K562 (cell line): Measurements from ENCODE around the gene ST8SIA1. TPM values are rescaled to one million over a fixed set of nuclear protein-coding genes. Genes with fewer than 3 reads are reported as not detected.
A peak's percentile ranks its signal among the peaks of the same experiment; 100 is the strongest.

Source experiments
- ATAC-seq: fragments of 200-7000 bp; cut with Tn5 transposase; 3 replicates; pipeline ENCODE4 v1.9.1; 2020; ENCODE audit warnings: moderate library complexity
- BruUV-seq: library from RNA; stranded (reverse); fragments of 400-500 nt; replicated peaks from 2 replicates; lab custom pipeline; 2021; lab: Mats Ljungman, UMichigan
- CTCF ChIA-PET: fragments of 300-600 bp; formaldehyde crosslinking; extraction: SDS; loops from one replicate; lab custom pipeline; 2021; ENCODE audit warnings: low intra/inter-chr PET ratio; lab: Yijun Ruan, JAX
- POLR2A ChIA-PET: fragments of 300-600, 350-650 bp; sonication (Branson Sonifier 250); formaldehyde crosslinking; extraction: SDS; loops from one replicate; lab custom pipeline; 2021; ENCODE audit warnings: antibody characterized with exemption, inconsistent platforms; lab: Yijun Ruan, JAX
- DNase-seq, 4 experiments: peaks; one replicate each; pipeline versions ENCODE4 v3.0.0 to v3.0.0-alpha.2; 2011 to 2018; ENCODE audit warnings: low spot score in 3 of 4, mixed read lengths in 3 of 4; ENCODE audit errors: extremely low read depth in 1 of 4
- FAIRE-seq: peaks from 2 replicates; lab custom pipeline; 2011; peaks lifted over from hg19 to GRCh38; lab: Jason Lieb, UNC
- H2AFZ ChIP-seq: 2 replicates; pipeline ENCODE4 v1.6.0; 2011; ENCODE audit warnings: low read depth, low read length, control low read depth, inconsistent platforms
- H3K27ac ChIP-seq: fragments of 200-600 bp; 3 replicates; pipeline ENCODE4 v1.8.0; 2011; ENCODE audit warnings: low read depth, mild to moderate bottlenecking, control low read depth, inconsistent platforms, low read length, moderate library complexity, mixed read lengths; ENCODE audit errors: extremely low read depth
- H3K27me3 ChIP-seq, 2 experiments: fragments of 300-600 bp in 1 of 2; 2 replicates in 1 of 2; 3 replicates in 1 of 2; pipeline versions ENCODE4 v1.6.0 to v1.8.0; 2011; ENCODE audit warnings: inconsistent platforms in 2 of 2, low read length in 2 of 2, mild to moderate bottlenecking in 1 of 2, mixed read lengths in 1 of 2, moderate library complexity in 1 of 2; ENCODE audit not compliant: control insufficient read depth in 2 of 2, insufficient read depth in 2 of 2
- H3K36me3 ChIP-seq: fragments of 300-600 bp; 3 replicates; pipeline ENCODE4 v1.8.0; 2011; ENCODE audit warnings: mild to moderate bottlenecking, low read length, inconsistent platforms; ENCODE audit not compliant: control insufficient read depth, insufficient read depth
- H3K4me1 ChIP-seq, 2 experiments: fragments of 200-600 bp in 1 of 2; replicated peaks in 1 of 2; 2 replicates in 1 of 2; 3 replicates in 1 of 2; pipeline versions ENCODE4 v1.5.1 to v1.8.0; 2011; ENCODE audit warnings: inconsistent platforms in 2 of 2, low read length in 2 of 2, mild to moderate bottlenecking in 1 of 2, mixed read lengths in 1 of 2, moderate library complexity in 1 of 2; ENCODE audit not compliant: control insufficient read depth in 2 of 2, insufficient read depth in 2 of 2
- H3K4me2 ChIP-seq: 2 replicates; pipeline ENCODE4 v1.6.1; 2011; ENCODE audit warnings: low read length, control low read depth, inconsistent platforms, mixed read lengths; ENCODE audit not compliant: insufficient read depth
- H3K4me3 ChIP-seq: fragments of 200-600 bp; sonication (generic), shearing (Covaris generic); 2 replicates; pipeline ENCODE4 v1.5.1; 2016; ENCODE audit warnings: control low read depth, inconsistent platforms
- H3K79me2 ChIP-seq: fragments of 200-600 bp; 3 replicates; pipeline ENCODE4 v1.8.0; 2011; ENCODE audit warnings: low read length, inconsistent platforms; ENCODE audit not compliant: control insufficient read depth, insufficient read depth
- H3K9ac ChIP-seq, 2 experiments: 2 replicates each; pipeline versions ENCODE4 v1.6.0 to v1.6.1; 2011; ENCODE audit warnings: low read depth in 2 of 2, low read length in 2 of 2, control low read depth in 1 of 2, inconsistent platforms in 1 of 2, mild to moderate bottlenecking in 1 of 2, mixed read lengths in 1 of 2; ENCODE audit not compliant: insufficient read depth in 1 of 2
- H3K9me1 ChIP-seq: one replicate; pipeline ENCODE4 v1.6.0; 2011; ENCODE audit warnings: inconsistent platforms, mild to moderate bottlenecking, low read length, moderate library complexity; ENCODE audit not compliant: control insufficient read depth, insufficient read depth
- H3K9me3 ChIP-seq: replicated peaks from 2 replicates; pipeline ENCODE4 v1.5.1; 2011; ENCODE audit warnings: low read depth, low read length, inconsistent platforms; ENCODE audit not compliant: control insufficient read depth, insufficient read depth
- H4K20me1 ChIP-seq: replicated peaks from 2 replicates; pipeline ENCODE4 v1.6.1; 2011; ENCODE audit warnings: low read length, inconsistent platforms, mixed read lengths; ENCODE audit not compliant: control insufficient read depth, insufficient read depth
- C11orf30 ChIP-seq: fragments of 450-650 bp; IDR thresholded peaks from 2 replicates; pipeline ENCODE4 v1.6.1; 2016; ENCODE audit warnings: low read depth, mild to moderate bottlenecking
- CREB1 ChIP-seq, 2 experiments: sonication (generic) in 1 of 2; formaldehyde crosslinking in 1 of 2; IDR thresholded peaks; 2 replicates each; pipeline versions ENCODE4 v1.6.1 to v1.8.0; 2012 to 2022; ENCODE audit warnings: inconsistent platforms in 1 of 2, mild to moderate bottlenecking in 1 of 2, missing genetic modification reagents in 1 of 2, moderate library complexity in 1 of 2
- MAFF ChIP-seq: IDR thresholded peaks from 2 replicates; pipeline ENCODE4 v1.6.1; 2012; ENCODE audit warnings: low read length, improper control_type of control experiment
- MAFK ChIP-seq: IDR thresholded peaks from 2 replicates; pipeline ENCODE4 v1.6.1; 2011; ENCODE audit warnings: low read length, improper control_type of control experiment
- MTA1 ChIP-seq: fragments of 450-650 bp; IDR thresholded peaks from 2 replicates; pipeline ENCODE4 v1.6.1; 2017; ENCODE audit warnings: borderline replicate concordance
- MYC ChIP-seq, 2 experiments: fragments of 250-450 bp in 1 of 2; sonication (Bioruptor Pico) in 1 of 2; IDR thresholded peaks; 2 replicates each; pipeline versions ENCODE4 v1.5.1 to v1.6.1; 2012 to 2021; ENCODE audit warnings: low read depth in 2 of 2, borderline replicate concordance in 1 of 2, improper control_type of control experiment in 1 of 2, low read length in 1 of 2, mild to moderate bottlenecking in 1 of 2, moderate library complexity in 1 of 2
- MYNN ChIP-seq, 2 experiments: sonication (generic); formaldehyde crosslinking in 1 of 2; IDR thresholded peaks; 2 replicates each; pipeline versions ENCODE4 v1.5.0 to v1.6.1; 2016 to 2020; ENCODE audit warnings: antibody characterized with exemption in 1 of 2, missing genetic modification reagents in 1 of 2
- RREB1 ChIP-seq: fragments of 250-450 bp; sonication (Bioruptor Pico); IDR thresholded peaks from 2 replicates; pipeline ENCODE4 v1.4.0; 2020
- SMAD4 ChIP-seq: fragments of 250-450 bp; sonication (Bioruptor Pico); conservative IDR thresholded peaks from 2 replicates; pipeline ENCODE4 v1.8.0; 2021; ENCODE audit warnings: inconsistent platforms, mild to moderate bottlenecking, moderate library complexity
- SPI1 ChIP-seq: IDR thresholded peaks from 2 replicates; pipeline ENCODE4 v1.6.1; 2011; ENCODE audit warnings: low read depth, low read length, control low read depth, borderline replicate concordance
- SRSF3 ChIP-seq: fragments of 200-400 bp; formaldehyde crosslinking; IDR thresholded peaks from 2 replicates; pipeline ENCODE4 v1.6.1; 2016; ENCODE audit warnings: mild to moderate bottlenecking, low read length, moderate library complexity; ENCODE audit not compliant: insufficient read depth
- SRSF7 ChIP-seq: fragments of 200-400 bp; formaldehyde crosslinking; optimal IDR thresholded peaks from 2 replicates; pipeline ENCODE3; 2017; ENCODE audit warnings: mild to moderate bottlenecking, low read depth, low read length
- TAF1 ChIP-seq: IDR thresholded peaks from 2 replicates; pipeline ENCODE4 v1.6.1; 2011; ENCODE audit warnings: mild to moderate bottlenecking, low read length, moderate library complexity; ENCODE audit not compliant: insufficient read depth, control insufficient read depth, severe bottlenecking; ENCODE audit errors: extremely low read depth
- TRIM24 ChIP-seq, 2 experiments: fragments of 450-650 bp; IDR thresholded peaks; 2 replicates each; pipeline ENCODE4 v1.6.1; 2016
- VEZF1 ChIP-seq: fragments of 200-800 bp; sonication (Bioruptor generic); IDR thresholded peaks from 2 replicates; pipeline ENCODE4 v1.6.1; 2017; ENCODE audit warnings: missing genetic modification characterization, missing compliant biosample characterization
- ZNF316 ChIP-seq: fragments of 450-650 bp; IDR thresholded peaks from 2 replicates; pipeline ENCODE4 v1.6.1; 2016
- ZSCAN29 ChIP-seq: fragments of 450-650 bp; IDR thresholded peaks from 2 replicates; pipeline ENCODE4 v1.6.1; 2017
- WGBS: fragments of 100-300 bp; shearing (Covaris generic); methylation state at CpG from one replicate; pipeline ENCODE4 v1.1.6; 2016; ENCODE audit warnings: low coverage, mixed read lengths; ENCODE audit not compliant: insufficient coverage; ENCODE audit errors: missing lambda C conversion rate; 5-methylcytosine and 5-hydroxymethylcytosine counted together
- in situ Hi-C: fragments of 300-500 bp; cut with MboI; formaldehyde crosslinking; loops from 4 replicates; pipeline ENCODE4 v1.15.0; 2018; ENCODE audit warnings: inconsistent platforms, mixed read lengths
- intact Hi-C: fragments of 100-400 bp; cut with micrococcal nuclease; formaldehyde crosslinking; loops from 2 replicates; pipeline ENCODE4 v1.14.2; 2022
- polyA plus RNA-seq, 8 experiments: library from polyadenylated mRNA; depleted of rRNA in 4 of 8; stranded (reverse) in 5 of 8; unstranded in 3 of 8; fragments of >200 nt; fragmentation: Nextera tagmentation in 2 of 8; fragmentation: Illumina TruSeq in 1 of 8; extraction: Ambion mirVana in 2 of 8; extraction: Trizol in 1 of 8; gene quantifications; 2 replicates each; pipeline versions ENCODE4 v1.2.1 to v1.2.3, GENCODE V29; 2011 to 2014; ENCODE audit warnings: inconsistent platforms in 1 of 8, missing spikeins in 1 of 8
- total RNA-seq, 7 experiments: library from RNA; depleted of rRNA in 6 of 7; stranded (reverse); fragments of >200 nt in 6 of 7; fragmentation: Illumina TruSeq in 2 of 7; extraction: Trizol in 2 of 7; gene quantifications; 2 replicates each; pipeline versions ENCODE4 v1.2.1 to v1.2.3, GENCODE V29; 2011 to 2021; ENCODE audit warnings: low replicate concordance in 1 of 7

The ST8SIA1 gene
- total and polyA plus RNA-seq, 9 of the 15 experiments (the other 6 are each of a cell fraction or from before 2014, with no cell fraction given) = 0.86 to 26.3 (median 4.3) TPM

- Histone ChIP-seq H3K4me1 (no peaks in the 10 kb centered on the region), H3K79me2 (no peaks in the 10 kb centered on the region), H3K9me3 (no peaks in the 10 kb centered on the region), H3K4me2 (no peak overlapping the region), H3K36me3 (no peaks in the 10 kb centered on the region), H3K9me1 (no peaks in the 10 kb centered on the region), H3K9ac (no peak overlapping the region), H3K27me3 (no peaks in the 10 kb centered on the region; a peak in 2 of 5 replicates), H3K4me3 (no peak overlapping the region), H4K20me1 (no peaks in the 10 kb centered on the region), H3K27ac (no peak overlapping the region), H2AFZ (no peak overlapping the region)
- 0% methylated on average over 5 of the region's 5 CpGs for WGBS
- DNase-seq = no peak
- ChIA-PET CTCF (no interaction called here), POLR2A (no interaction called here)
- BruUV-seq = no TSS peak
- no peak for FAIRE-seq
- ATAC-seq = no peak
- intact Hi-C loops (no loop called here), in situ Hi-C loops (no loop called here)
- TF ChIP-seq C11orf30 (0 out of 2 replicates have a peak, but pooled peaks have one; percentile 10), ZNF316 (peak; percentile 53; the same call in 1 of the 2 replicates), TRIM24 (IDR thresholded peaks at IDR 0.05) (no peak), MYC (IDR thresholded peaks at IDR 0.05; ENCODE audit: low read depth, low read length) (no peak), MYC (CRISPR knock-in tag; IDR thresholded peaks at IDR 0.05; ENCODE audit: borderline replicate concordance, low read depth) (no peak), TAF1 (no peak), RREB1 (CRISPR knock-in tag) (no peak), SMAD4 (CRISPR knock-in tag) (no peak), SRSF7 (no peak), CREB1 (IDR thresholded peaks at IDR 0.05) (no peak), CREB1 (CRISPR knock-in tag; IDR thresholded peaks at IDR 0.05) (no peak), MYNN (IDR thresholded peaks at IDR 0.05) (no peak), MYNN (CRISPR knock-in tag; IDR thresholded peaks at IDR 0.05) (no peak), MAFF (peak; percentile 16; the same call in 1 of the 2 replicates), ZSCAN29 (no peak), VEZF1 (CRISPR knock-in tag) (no peak), MAFK (peak; percentile 49; the same call in 1 of the 2 replicates), SRSF3 (no peak), SPI1 (no peak), MTA1 (no peak)
Measured at GRCh38 chr12:22264380-22264779, 70.1 kb downstream of the ST8SIA1 start.
